Measurements from ENCODE around the gene ATP8A2.

GRCh38 chr13:26019881-26020870, 648.4 kb downstream of the ATP8A2 start:
- TF ChIP-seq ZNF274 (IDR thresholded peaks at IDR 0.05; ENCODE audit: low read depth, low read length) (no peak), YY1 (IDR thresholded peaks at IDR 0.05; ENCODE audit: insufficient read depth, insufficient read length) (no peak)

Data from NT2/D1 (cell line).